CD4-positive, alpha-beta T cell (primary cell): ENCODE data around the gene ANKRD13B. TPM values are rescaled to one million over a fixed set of nuclear protein-coding genes. Genes with fewer than 3 reads are reported as not detected.
A peak's percentile ranks its signal among the peaks of the same experiment; 100 is the strongest.

Source experiments
- ATAC-seq: fragments of 200-7000 bp; cut with Tn5 transposase; one replicate; pipeline ENCODE4 v1.10.0; 2022; ENCODE audit warnings: mild to moderate bottlenecking; ENCODE audit not compliant: poor library complexity
- CTCF ChIA-PET: fragments of 350-600 bp; sonication (Branson Sonifier 250); formaldehyde crosslinking; loops from one replicate; lab custom pipeline; 2021; ENCODE audit warnings: antibody characterized with exemption, inconsistent platforms; lab: Charles Lee
- POLR2A ChIA-PET: fragments of 350-600 bp; sonication (Branson Sonifier 250); formaldehyde crosslinking; loops from one replicate; lab custom pipeline; 2021; ENCODE audit warnings: antibody characterized with exemption, inconsistent platforms; lab: Charles Lee
- DNase-seq, 14 experiments: peaks; one replicate each; pipeline ENCODE4 v3.0.0-alpha.2; 2013 to 2020; ENCODE audit warnings: mixed read lengths in 2 of 14
- H3K27ac ChIP-seq, 2 donors: one replicate each; pipeline versions ENCODE4 v1.5.1 to v1.7.0; 2013; ENCODE audit warnings: low read length in 2 of 2, low read depth in 1 of 2, mild to moderate bottlenecking in 1 of 2
- H3K27me3 ChIP-seq, 2 experiments: 1 replicate in 1 of 2; 2 replicates in 1 of 2; pipeline versions ENCODE4 v1.6.1 to v1.7.0; 2013; ENCODE audit warnings: low read length in 2 of 2, control low read depth in 1 of 2, mild to moderate bottlenecking in 1 of 2, moderate library complexity in 1 of 2; ENCODE audit not compliant: insufficient read depth in 2 of 2, control insufficient read depth in 1 of 2
- H3K36me3 ChIP-seq: one replicate; pipeline ENCODE4 v1.6.1; 2013; ENCODE audit warnings: low read length, control low read depth; ENCODE audit not compliant: insufficient read depth
- H3K4me1 ChIP-seq: one replicate; pipeline ENCODE4 v1.6.1; 2013; ENCODE audit warnings: low read length, control low read depth; ENCODE audit not compliant: insufficient read depth
- H3K4me3 ChIP-seq: one replicate; pipeline ENCODE4 v1.5.1; 2013; ENCODE audit warnings: mild to moderate bottlenecking, low read length, moderate library complexity
- H3K9me3 ChIP-seq, 2 experiments: 1 replicate in 1 of 2; 2 replicates in 1 of 2; pipeline versions ENCODE4 v1.6.1 to v1.7.0; 2013; ENCODE audit warnings: low read length in 2 of 2, mild to moderate bottlenecking in 2 of 2, control low read depth in 1 of 2, moderate library complexity in 1 of 2; ENCODE audit not compliant: control insufficient read depth in 1 of 2, insufficient read depth in 1 of 2
- H3K27ac Mint-ChIP-seq: one replicate; pipeline ENCODE4 v1.8.0; 2020; ENCODE audit warnings: mixed read lengths
- H3K27me3 Mint-ChIP-seq: one replicate; pipeline ENCODE4 v1.8.0; 2021; ENCODE audit warnings: mixed read lengths
- H3K36me3 Mint-ChIP-seq: one replicate; pipeline ENCODE4 v1.8.0; 2021; ENCODE audit warnings: low read depth, mixed read lengths
- H3K4me1 Mint-ChIP-seq: one replicate; pipeline ENCODE4 v1.8.0; 2021; ENCODE audit warnings: low read depth, mixed read lengths
- H3K4me3 Mint-ChIP-seq: one replicate; pipeline ENCODE4 v1.8.0; 2020; ENCODE audit warnings: mild to moderate bottlenecking, mixed read lengths
- H3K9me3 Mint-ChIP-seq: one replicate; pipeline ENCODE4 v1.8.0; 2020; ENCODE audit warnings: mixed read lengths
- CTCF ChIP-seq: fragments of 200-600 bp; IDR thresholded peaks from one replicate; pipeline ENCODE4 v1.8.0; 2022; ENCODE audit warnings: antibody characterized with exemption, mild to moderate bottlenecking
- intact Hi-C, 2 experiments: fragments of 100-400 bp; cut with DNase I in 1 of 2; cut with micrococcal nuclease in 1 of 2; formaldehyde crosslinking; loops; one replicate each; pipeline versions ENCODE4 v1.15.1 to v1.9.0; 2023 to 2025; cut with DNase I, micrococcal nuclease
- total RNA-seq, 174 experiments: library from RNA in 2 of 174; stranded (reverse) in 2 of 174; gene quantifications; one replicate each; pipeline ENCODE4 v1.2.3 and lab custom pipeline; 2021 to 2026

Gene ANKRD13B
- total RNA-seq, 2 experiments from 2014 or later: 2.1 to 3.0 TPM

- H3K4me1 Mint-ChIP-seq: peaks cover 62% of the 10 kb centered on the region
- no peaks in the 10 kb centered on the region for H3K27me3 Mint-ChIP-seq
- peak; percentile 35 for TF ChIP-seq CTCF
- Histone ChIP-seq H3K27me3 (no peaks in the 10 kb centered on the region), H3K27ac (peak overlapping the region in 1 of 2 donors; percentile 29), H3K9me3 (no peaks in the 10 kb centered on the region), H3K4me3 (no peak overlapping the region), H3K4me1 (peaks cover 65% of the 10 kb centered on the region), H3K36me3 (peaks cover 26% of the 10 kb centered on the region)
- CTCF ChIA-PET: interaction anchor here (0.8 to 3.9 kb wide), 4 partner anchors 9 to 33 kb away, joined by 3 to 28 read pairs (median 6); no protein-coding TSS in a partner anchor
- peak overlapping the region; percentile 45 for H3K27ac Mint-ChIP-seq
- POLR2A ChIA-PET: interaction anchor here (4.4 kb wide), 1 partner anchor 31 kb away, joined by 40 read pairs; no protein-coding TSS in a partner anchor
- peaks cover 16% of the 10 kb centered on the region for H3K36me3 Mint-ChIP-seq
- peak overlapping the region; percentile 49 for H3K4me3 Mint-ChIP-seq
- no peak for ATAC-seq
- intact Hi-C loops: loop anchor here in 1 of 2 experiments (5.0 to 10.0 kb wide), 3 partner anchors 177 to 840 kb away; partner anchors contain the start of genes PHF12 and TRAF4
- H3K9me3 Mint-ChIP-seq: no peaks in the 10 kb centered on the region
- peak in 5 of 14 experiments; percentile 26 to 63 (median 55) for DNase-seq
Observed at GRCh38 chr17:29585080-29585751, 7.7 kb upstream of the ANKRD13B start.

- H3K36me3 Mint-ChIP-seq: peaks cover 12% of the 10 kb centered on the region
- no peak overlapping the region for H3K4me3 ChIP-seq
- no peak for ATAC-seq
- H3K4me1 Mint-ChIP-seq: peaks cover 73% of the 10 kb centered on the region
- no peaks in the 10 kb centered on the region for H3K9me3 Mint-ChIP-seq
- peak overlapping the region; percentile 59 for H3K4me3 Mint-ChIP-seq
- H3K9me3 ChIP-seq: no peaks in the 10 kb centered on the region
- peak overlapping the region; percentile 45 for H3K27ac Mint-ChIP-seq
- H3K27ac ChIP-seq: no peak overlapping the region
- POLR2A ChIA-PET: interaction anchor here (1.3 to 4.4 kb wide), 3 partner anchors 15 to 30 kb away, joined by 7 to 40 read pairs (median 8); partner anchors contain the start of gene TP53I13
- H3K27me3 Mint-ChIP-seq: no peaks in the 10 kb centered on the region
- TF ChIP-seq CTCF: no peak
- CTCF ChIA-PET: interaction anchor here (0.7 to 3.9 kb wide), 5 partner anchors 19 to 31 kb away, joined by 3 to 28 read pairs (median 5); partner anchors contain the start of gene ABHD15
- DNase-seq: no peak
- intact Hi-C loops: loop anchor here in 1 of 2 experiments (5.0 to 10.0 kb wide), 3 partner anchors 175 to 842 kb away; partner anchors contain the start of genes PHF12 and TRAF4
- H3K27me3 ChIP-seq: no peaks in the 10 kb centered on the region
- peaks cover 73% of the 10 kb centered on the region for H3K4me1 ChIP-seq
- H3K36me3 ChIP-seq: peaks cover 16% of the 10 kb centered on the region
Observed at GRCh38 chr17:29586676-29587469, 6.1 kb upstream of the ANKRD13B start.

GRCh38 chr17:29587591-29587990 is 5.3 kb upstream of the ANKRD13B start:
- intact Hi-C loops: loop anchor here in 1 of 2 experiments (5.0 to 10.0 kb wide), 3 partner anchors 175 to 843 kb away; partner anchors contain the start of genes PHF12 and TRAF4
- no peak for ATAC-seq
- Mint-ChIP-seq H3K9me3 (no peaks in the 10 kb centered on the region), H3K27ac (peak overlapping the region; percentile 84), H3K36me3 (peaks cover 5% of the 10 kb centered on the region), H3K4me1 (peaks cover 80% of the 10 kb centered on the region), H3K4me3 (peak overlapping the region; percentile 98), H3K27me3 (no peaks in the 10 kb centered on the region)
- CTCF ChIA-PET: interaction anchor here (0.6 to 3.9 kb wide), 4 partner anchors 20 to 807 kb away, joined by 4 to 28 read pairs (median 5); partner anchors contain the start of gene ABHD15
- H3K4me1 ChIP-seq: peaks cover 80% of the 10 kb centered on the region
- H3K27ac ChIP-seq: no peak overlapping the region
- TF ChIP-seq CTCF: no peak
- no peak overlapping the region for H3K4me3 ChIP-seq
- no peaks in the 10 kb centered on the region for H3K9me3 ChIP-seq
- POLR2A ChIA-PET: interaction anchor here (1.0 to 4.4 kb wide), 5 partner anchors 15 to 29 kb away, joined by 4 to 40 read pairs (median 7); partner anchors contain the start of gene TP53I13
- DNase-seq: no peak
- no peaks in the 10 kb centered on the region for H3K27me3 ChIP-seq
- H3K36me3 ChIP-seq: peaks cover 9% of the 10 kb centered on the region
